GM12864 (cell line): ENCODE results near the gene GORASP1.

Experiments used
- DNase-seq: peaks from one replicate; pipeline ENCODE4 v3.0.0-alpha.2; 2011; ENCODE audit warnings: low read depth
- H3K4me3 ChIP-seq: 2 replicates; pipeline ENCODE4 v1.5.1; 2011; ENCODE audit warnings: mild to moderate bottlenecking, low read depth, low read length, control low read depth
- TF ChIP-seq, protein P1 (sequence below): IDR thresholded peaks from 2 replicates; pipeline ENCODE4 v1.5.1; 2011; ENCODE audit warnings: low read depth, mild to moderate bottlenecking, moderate library complexity, low read length, control low read depth, inconsistent platforms; ENCODE audit errors: missing control alignments

Gene GORASP1

DNA sequence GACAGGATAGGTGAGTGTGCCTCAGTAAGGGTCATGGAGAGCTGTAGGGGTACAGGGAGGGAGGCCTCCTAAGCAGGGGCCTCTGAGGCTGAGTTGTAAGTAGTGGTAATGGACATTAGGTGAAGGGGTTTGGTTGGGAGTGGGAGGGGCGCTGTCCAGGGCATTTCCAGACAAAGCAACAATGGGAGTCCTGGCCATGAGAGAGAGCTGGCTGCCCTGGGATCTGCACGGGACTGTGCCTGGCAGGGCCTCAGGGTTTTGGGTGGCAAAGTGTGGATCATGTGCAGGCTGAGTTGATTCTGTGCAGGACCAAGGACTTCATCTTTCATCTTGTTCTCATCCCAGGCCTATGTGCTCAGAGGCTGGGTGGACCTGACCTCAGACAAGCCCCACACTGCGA, 4.7 kb upstream of the GORASP1 start:
- TF ChIP-seq, protein P1, sequence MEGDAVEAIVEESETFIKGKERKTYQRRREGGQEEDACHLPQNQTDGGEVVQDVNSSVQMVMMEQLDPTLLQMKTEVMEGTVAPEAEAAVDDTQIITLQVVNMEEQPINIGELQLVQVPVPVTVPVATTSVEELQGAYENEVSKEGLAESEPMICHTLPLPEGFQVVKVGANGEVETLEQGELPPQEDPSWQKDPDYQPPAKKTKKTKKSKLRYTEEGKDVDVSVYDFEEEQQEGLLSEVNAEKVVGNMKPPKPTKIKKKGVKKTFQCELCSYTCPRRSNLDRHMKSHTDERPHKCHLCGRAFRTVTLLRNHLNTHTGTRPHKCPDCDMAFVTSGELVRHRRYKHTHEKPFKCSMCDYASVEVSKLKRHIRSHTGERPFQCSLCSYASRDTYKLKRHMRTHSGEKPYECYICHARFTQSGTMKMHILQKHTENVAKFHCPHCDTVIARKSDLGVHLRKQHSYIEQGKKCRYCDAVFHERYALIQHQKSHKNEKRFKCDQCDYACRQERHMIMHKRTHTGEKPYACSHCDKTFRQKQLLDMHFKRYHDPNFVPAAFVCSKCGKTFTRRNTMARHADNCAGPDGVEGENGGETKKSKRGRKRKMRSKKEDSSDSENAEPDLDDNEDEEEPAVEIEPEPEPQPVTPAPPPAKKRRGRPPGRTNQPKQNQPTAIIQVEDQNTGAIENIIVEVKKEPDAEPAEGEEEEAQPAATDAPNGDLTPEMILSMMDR: no peak
- no peak overlapping the region for H3K4me3 ChIP-seq

GRCh38 chr3:39110041-39110639, 2.7 kb upstream of the GORASP1 start:
- DNase-seq: no peak
- no peak overlapping the region for H3K4me3 ChIP-seq
- TF ChIP-seq, protein P1: no peak

More for the DNA sequence above, 4.7 kb upstream of the GORASP1 start:
- DNase-seq: no peak

DNA sequence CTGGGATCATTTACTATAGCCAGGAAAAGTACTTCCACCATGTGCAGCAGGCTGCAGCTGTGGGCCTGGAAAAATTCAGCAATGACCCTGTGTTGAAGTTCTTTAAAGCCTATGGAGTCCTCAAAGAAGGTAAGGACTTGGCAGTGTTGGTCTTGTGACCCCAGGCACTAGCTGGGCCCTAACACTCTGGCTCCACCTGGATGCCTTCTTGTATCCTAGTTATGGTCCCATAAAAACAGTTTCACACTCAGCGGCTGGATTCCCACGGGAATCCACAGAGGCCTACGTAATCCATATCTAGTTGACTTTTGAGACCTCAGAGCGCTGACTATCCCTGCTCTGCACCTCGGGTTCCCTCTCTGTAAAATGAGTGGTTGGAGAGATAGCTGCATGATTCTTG, 1.7 kb upstream of the GORASP1 start:
- no peak overlapping the region for H3K4me3 ChIP-seq
- DNase-seq: no peak
- TF ChIP-seq, protein P1: no peak

GRCh38 chr3:39108200-39108710, 828 bp upstream of the GORASP1 start:
- H3K4me3 ChIP-seq: peak overlapping the region; percentile 88
- peak; percentile 87 for DNase-seq
- TF ChIP-seq, protein P1: no peak

GRCh38 chr3:39106851-39107387, 508 bp downstream of the GORASP1 start:
- DNase-seq: no peak

GRCh38 chr3:39106281-39106811, 1.1 kb downstream of the GORASP1 start:
- TF ChIP-seq, protein P1: no peak
- DNase-seq: no peak
- peak overlapping the region; percentile 88 for H3K4me3 ChIP-seq

More at GRCh38 chr3:39106851-39107387, 508 bp downstream of the GORASP1 start:
- TF ChIP-seq, protein P1: no peak
- peak overlapping the region; percentile 88 for H3K4me3 ChIP-seq
